Uterus (tissue), 4 donors: ENCODE results near the gene KRTAP20-4. TPM values are rescaled to one million over a fixed set of nuclear protein-coding genes. Genes with fewer than 3 reads are reported as not detected.

Experiments
- DNase-seq, 2 donors: peaks; one replicate each; pipeline ENCODE4 v3.0.0-alpha.2; 2019 to 2020
- H3K27ac ChIP-seq, 2 donors: fragments of 200-600 bp; sonication (generic); 1 replicate in 1 of 2; 2 replicates in 1 of 2; pipeline ENCODE4 v1.5.1; 2016 to 2018
- H3K27me3 ChIP-seq, 2 donors: fragments of 200-600 bp; sonication (generic); one replicate each; pipeline ENCODE4 v1.5.1; 2018 to 2019; ENCODE audit warnings: control low read depth in 1 of 2
- H3K36me3 ChIP-seq, 2 donors: fragments of 200-600 bp; sonication (generic); one replicate each; pipeline ENCODE4 v1.5.1; 2019; ENCODE audit warnings: control low read depth in 1 of 2
- H3K4me1 ChIP-seq, 2 donors: fragments of 200-600 bp; sonication (generic); one replicate each; pipeline ENCODE4 v1.5.1; 2018 to 2019; ENCODE audit warnings: control low read depth in 1 of 2
- H3K4me3 ChIP-seq, 2 donors: fragments of 200-600 bp; sonication (generic); 1 replicate in 1 of 2; 2 replicates in 1 of 2; pipeline ENCODE4 v1.5.1; 2018 to 2019; ENCODE audit warnings: mild to moderate bottlenecking in 1 of 2
- H3K9me3 ChIP-seq, 2 donors: fragments of 200-600 bp; sonication (generic); one replicate each; pipeline ENCODE4 v1.5.1; 2019; ENCODE audit warnings: control low read depth in 1 of 2
- CTCF ChIP-seq, 4 experiments: fragments of 200-600 bp in 2 of 4; fragments of 450-650 bp in 2 of 4; sonication (generic) in 2 of 4; IDR thresholded peaks; one replicate each; pipeline ENCODE4 v1.5.1; 2016 to 2019; ENCODE audit warnings: antibody characterized with exemption in 4 of 4, mild to moderate bottlenecking in 2 of 4, moderate library complexity in 1 of 4
- POLR2A ChIP-seq, 2 donors: fragments of 450-650 bp; IDR thresholded peaks; one replicate each; pipeline ENCODE4 v1.6.1; 2016; ENCODE audit warnings: antibody characterized with exemption in 2 of 2, mild to moderate bottlenecking in 1 of 2, moderate library complexity in 1 of 2
- intact Hi-C: fragments of 100-400 bp; cut with DNase I; formaldehyde crosslinking; loops from one replicate; pipeline ENCODE4 v1.15.1; 2023; ENCODE audit warnings: low total_unique reads
- total RNA-seq, 4 donors: library from RNA; depleted of rRNA in 3 of 4; stranded (reverse); fragments of >200 nt in 3 of 4; gene quantifications; one replicate each; pipeline versions ENCODE4 v1.1.0 to v1.2.4, GENCODE V29; 2014 to 2023
- donor health status: DM: yes; HTN: yes; CAD: no.

The KRTAP20-4 gene
- total RNA-seq, 4 donors from 2014 or later = not detected

- TF ChIP-seq POLR2A (IDR thresholded peaks at IDR 0.05) (no peak), CTCF (IDR thresholded peaks at IDR 0.05) (no peak)
- intact Hi-C loops = no loop called here
- Histone ChIP-seq H3K27me3 (no peaks in the 10 kb centered on the region), H3K36me3 (no peaks in the 10 kb centered on the region), H3K9me3 (no peaks in the 10 kb centered on the region), H3K4me3 (no peak within 1 kb of the TSS), H3K4me1 (no peaks in the 10 kb centered on the region), H3K27ac (no peak within 1 kb of the TSS)
- DNase-seq = no peak
Measured at GRCh38 chr21:30590297-30590696, 30.1 kb upstream of the KRTAP20-4 start, which contains the start of gene KRTAP22-2. Gene KRTAP22-2 (minus strand): TSS chr21:30590397.

- no peak for TF ChIP-seq POLR2A (IDR thresholded peaks at IDR 0.05)
- TF ChIP-seq CTCF (IDR thresholded peaks at IDR 0.05) = no peak
- no peak for DNase-seq
- no peaks in the 10 kb centered on the region for H3K9me3 ChIP-seq
- H3K4me3 ChIP-seq = no peak within 1 kb of the TSS
- H3K4me1 ChIP-seq = no peaks in the 10 kb centered on the region
- H3K27me3 ChIP-seq = no peaks in the 10 kb centered on the region
- no peak within 1 kb of the TSS for H3K27ac ChIP-seq
- H3K36me3 ChIP-seq = no peaks in the 10 kb centered on the region
- intact Hi-C loops = no loop called here
Measured at GRCh38 chr21:30592140-30592539, 28.3 kb upstream of the KRTAP20-4 start, which contains the start of gene KRTAP6-3. Gene KRTAP6-3 (plus strand): TSS chr21:30592440. CDS start chr21:30592446, 6 bp downstream.

DNA sequence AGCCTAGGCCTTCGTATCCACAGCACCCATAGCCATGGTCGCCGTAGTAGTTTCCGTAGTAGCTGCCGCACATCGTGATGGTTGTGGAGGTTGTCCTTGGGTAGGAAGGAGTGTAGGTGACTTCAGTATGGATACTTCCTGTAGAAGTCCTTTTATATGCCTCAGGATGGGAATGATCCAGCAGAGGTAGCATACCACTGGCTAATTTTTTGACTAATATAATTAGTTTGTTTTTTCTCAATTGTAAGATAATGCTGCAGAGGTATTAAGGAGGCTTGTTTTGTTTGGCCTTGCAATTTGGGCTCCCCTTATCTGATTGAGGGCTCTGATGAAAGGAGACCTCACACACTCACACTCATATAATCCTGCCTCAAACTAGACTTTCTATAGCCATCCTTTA is 21.6 kb upstream of the KRTAP20-4 start, which contains the start of gene KRTAP6-2:
TSS of gene KRTAP6-2 (minus strand) at position 101 of the 400 bp plus-strand sequence. CDS start at position 73, 28 bp downstream.
- no peak within 1 kb of the TSS for H3K4me3 ChIP-seq
- no peaks in the 10 kb centered on the region for H3K9me3 ChIP-seq
- H3K27ac ChIP-seq = no peak within 1 kb of the TSS
- DNase-seq = no peak
- no peak for TF ChIP-seq CTCF (IDR thresholded peaks at IDR 0.05)
- no peak for TF ChIP-seq POLR2A (IDR thresholded peaks at IDR 0.05)
- H3K4me1 ChIP-seq = no peaks in the 10 kb centered on the region
- intact Hi-C loops = no loop called here
- H3K36me3 ChIP-seq = no peaks in the 10 kb centered on the region
- H3K27me3 ChIP-seq = no peaks in the 10 kb centered on the region

GRCh38 chr21:30600787-30601186 is 19.6 kb upstream of the KRTAP20-4 start, which contains the start of gene KRTAP22-1:
Gene KRTAP22-1 (plus strand): TSS chr21:30601087.
- no peak for DNase-seq
- H3K27me3 ChIP-seq = no peaks in the 10 kb centered on the region
- no peak within 1 kb of the TSS for H3K27ac ChIP-seq
- intact Hi-C loops = no loop called here
- no peak for TF ChIP-seq CTCF (IDR thresholded peaks at IDR 0.05)
- H3K4me1 ChIP-seq = no peaks in the 10 kb centered on the region
- no peak within 1 kb of the TSS for H3K4me3 ChIP-seq
- no peaks in the 10 kb centered on the region for H3K9me3 ChIP-seq
- no peaks in the 10 kb centered on the region for H3K36me3 ChIP-seq

- no peaks in the 10 kb centered on the region for H3K27me3 ChIP-seq
- TF ChIP-seq POLR2A (IDR thresholded peaks at IDR 0.05) = no peak
- TF ChIP-seq CTCF (IDR thresholded peaks at IDR 0.05) = no peak
- no peak for DNase-seq
- H3K4me1 ChIP-seq = no peaks in the 10 kb centered on the region
- intact Hi-C loops = no loop called here
- no peak overlapping the region for H3K4me3 ChIP-seq
- H3K9me3 ChIP-seq = no peaks in the 10 kb centered on the region
- H3K36me3 ChIP-seq = no peaks in the 10 kb centered on the region
- no peak overlapping the region for H3K27ac ChIP-seq
Measured at GRCh38 chr21:30605968-30606367, 14.5 kb upstream of the KRTAP20-4 start.
